GM20000 (cell line): Measurements from ENCODE around the gene GMPR.

ENCODE experiments used
- DNase-seq: peaks from one replicate; pipeline ENCODE4 v3.0.0; 2012; ENCODE audit warnings: low spot score
- CTCF ChIP-seq: IDR thresholded peaks from 2 replicates; pipeline ENCODE4 v1.5.1; 2012; ENCODE audit warnings: mild to moderate bottlenecking, control low read depth; ENCODE audit errors: extremely low read depth, missing control alignments

The GMPR gene

GRCh38 chr6:16227048-16227562 is 11.3 kb upstream of the GMPR start:
- no peak for TF ChIP-seq CTCF

GRCh38 chr6:16227605-16228004 is 10.8 kb upstream of the GMPR start:
- TF ChIP-seq CTCF, result no peak
- DNase-seq, result no peak

More at GRCh38 chr6:16227048-16227562, 11.3 kb upstream of the GMPR start:
- no peak for DNase-seq

- no peak for TF ChIP-seq CTCF
- no peak for DNase-seq
Measured at GRCh38 chr6:16228043-16228442, 10.3 kb upstream of the GMPR start.

GRCh38 chr6:16228709-16229665 is 9.4 kb upstream of the GMPR start:
- DNase-seq, result no peak
- no peak for TF ChIP-seq CTCF

GRCh38 chr6:16229700-16230099 is 8.7 kb upstream of the GMPR start:
- no peak for TF ChIP-seq CTCF
- no peak for DNase-seq

- no peak for TF ChIP-seq CTCF
- DNase-seq, result no peak
Measured at GRCh38 chr6:16230953-16231352, 7.4 kb upstream of the GMPR start.

- TF ChIP-seq CTCF, result no peak
- no peak for DNase-seq
Measured at GRCh38 chr6:16232086-16232485, 6.3 kb upstream of the GMPR start.
